Thoracic aorta (tissue), 2 donors: Measurements from ENCODE around the gene HDAC4. TPM values are rescaled to one million over a fixed set of nuclear protein-coding genes. Genes with fewer than 3 reads are reported as not detected.

Experiments
- ATAC-seq: fragments of 150-250 bp; one replicate; pipeline ENCODE4 v1.8.0; 2017; ENCODE audit warnings: low read depth; ENCODE audit not compliant: insufficient number of reproducible peaks, low FRiP score
- DNase-seq: peaks from one replicate; pipeline ENCODE4 v3.0.0-alpha.2; 2020; ENCODE audit warnings: low spot score
- H3K27ac ChIP-seq, 2 donors: fragments of 200-600 bp; sonication (generic); 1 replicate in 1 of 2; 2 replicates in 1 of 2; pipeline ENCODE4 v1.5.1; 2016; ENCODE audit warnings: mild to moderate bottlenecking in 2 of 2, moderate library complexity in 2 of 2
- H3K27me3 ChIP-seq: fragments of 200-600 bp; sonication (generic); replicated peaks from 2 replicates; pipeline ENCODE4 v1.6.0; 2016; ENCODE audit warnings: mild to moderate bottlenecking; ENCODE audit not compliant: insufficient read depth
- H3K36me3 ChIP-seq: fragments of 200-600 bp; sonication (generic); one replicate; pipeline ENCODE4 v1.5.1; 2016
- H3K4me1 ChIP-seq, 2 donors: fragments of 200-600 bp; sonication (generic); 1 replicate in 1 of 2; 2 replicates in 1 of 2; pipeline versions ENCODE4 v1.5.1 to v1.6.0; 2016; ENCODE audit warnings: low read depth in 2 of 2, mild to moderate bottlenecking in 1 of 2; ENCODE audit not compliant: control insufficient read depth in 1 of 2
- H3K4me3 ChIP-seq: fragments of 200-600 bp; sonication (generic); 2 replicates; pipeline ENCODE4 v1.5.1; 2016; ENCODE audit warnings: mild to moderate bottlenecking
- H3K9me3 ChIP-seq: fragments of 200-600 bp; sonication (generic); 2 replicates; pipeline ENCODE4 v1.5.1; 2016
- total RNA-seq, 2 donors: library from RNA; depleted of rRNA; stranded (reverse); fragments of >200 nt; gene quantifications; one replicate each; pipeline versions ENCODE4 v1.1.0 to v1.2.3, GENCODE V29; 2016
- TF ChIP-seq, protein P1 (sequence below): fragments of 200-600 bp; sonication (generic); IDR thresholded peaks from one replicate; pipeline ENCODE4 v1.5.1; 2019; ENCODE audit warnings: antibody characterized with exemption

The HDAC4 gene
- total RNA-seq, 2 donors from 2014 or later, result 79.2 to 163 TPM

DNA sequence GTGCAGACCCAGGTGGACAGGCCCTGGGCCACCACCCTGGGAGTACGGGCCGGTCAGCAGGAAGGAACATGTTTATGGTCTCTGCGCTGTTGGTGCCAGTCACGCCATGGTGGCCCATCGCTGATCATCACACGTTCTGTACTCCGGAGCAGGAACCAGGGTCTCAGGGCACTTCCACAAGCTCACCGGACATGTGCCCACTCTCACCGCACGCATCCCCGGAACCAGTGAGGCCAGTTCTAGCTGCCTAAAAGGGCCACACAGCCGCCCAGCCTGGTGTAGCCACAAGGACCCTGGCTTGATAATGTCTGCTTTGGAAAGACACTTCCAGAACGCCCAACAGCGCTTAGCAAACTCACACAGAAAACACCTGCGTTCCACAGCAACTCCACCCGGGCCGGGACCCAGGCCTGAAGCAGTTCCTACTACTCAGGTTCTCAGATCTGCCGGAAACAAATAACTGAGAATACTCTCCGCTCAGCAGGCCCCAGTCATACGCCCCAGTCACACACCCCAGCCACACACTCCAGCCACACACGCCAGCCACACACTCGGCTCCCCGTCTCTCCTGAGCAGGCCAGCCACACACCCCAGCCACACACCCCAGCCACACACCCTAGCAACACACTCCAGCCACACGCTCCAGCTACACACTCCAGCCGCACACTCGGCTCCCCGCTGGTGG, 123.3 kb downstream of the HDAC4 start:
- ATAC-seq, result no peak
- H3K36me3 ChIP-seq, result no peaks in the 10 kb centered on the region
- TF ChIP-seq, protein P1, sequence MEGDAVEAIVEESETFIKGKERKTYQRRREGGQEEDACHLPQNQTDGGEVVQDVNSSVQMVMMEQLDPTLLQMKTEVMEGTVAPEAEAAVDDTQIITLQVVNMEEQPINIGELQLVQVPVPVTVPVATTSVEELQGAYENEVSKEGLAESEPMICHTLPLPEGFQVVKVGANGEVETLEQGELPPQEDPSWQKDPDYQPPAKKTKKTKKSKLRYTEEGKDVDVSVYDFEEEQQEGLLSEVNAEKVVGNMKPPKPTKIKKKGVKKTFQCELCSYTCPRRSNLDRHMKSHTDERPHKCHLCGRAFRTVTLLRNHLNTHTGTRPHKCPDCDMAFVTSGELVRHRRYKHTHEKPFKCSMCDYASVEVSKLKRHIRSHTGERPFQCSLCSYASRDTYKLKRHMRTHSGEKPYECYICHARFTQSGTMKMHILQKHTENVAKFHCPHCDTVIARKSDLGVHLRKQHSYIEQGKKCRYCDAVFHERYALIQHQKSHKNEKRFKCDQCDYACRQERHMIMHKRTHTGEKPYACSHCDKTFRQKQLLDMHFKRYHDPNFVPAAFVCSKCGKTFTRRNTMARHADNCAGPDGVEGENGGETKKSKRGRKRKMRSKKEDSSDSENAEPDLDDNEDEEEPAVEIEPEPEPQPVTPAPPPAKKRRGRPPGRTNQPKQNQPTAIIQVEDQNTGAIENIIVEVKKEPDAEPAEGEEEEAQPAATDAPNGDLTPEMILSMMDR, result no peak
- no peak for DNase-seq
- no peaks in the 10 kb centered on the region for H3K9me3 ChIP-seq
- no peak overlapping the region for H3K27ac ChIP-seq
- no peaks in the 10 kb centered on the region for H3K27me3 ChIP-seq
- peaks cover 21 to 53% of the 10 kb centered on the region in 2 donors for H3K4me1 ChIP-seq
- H3K4me3 ChIP-seq, result no peak overlapping the region

DNA sequence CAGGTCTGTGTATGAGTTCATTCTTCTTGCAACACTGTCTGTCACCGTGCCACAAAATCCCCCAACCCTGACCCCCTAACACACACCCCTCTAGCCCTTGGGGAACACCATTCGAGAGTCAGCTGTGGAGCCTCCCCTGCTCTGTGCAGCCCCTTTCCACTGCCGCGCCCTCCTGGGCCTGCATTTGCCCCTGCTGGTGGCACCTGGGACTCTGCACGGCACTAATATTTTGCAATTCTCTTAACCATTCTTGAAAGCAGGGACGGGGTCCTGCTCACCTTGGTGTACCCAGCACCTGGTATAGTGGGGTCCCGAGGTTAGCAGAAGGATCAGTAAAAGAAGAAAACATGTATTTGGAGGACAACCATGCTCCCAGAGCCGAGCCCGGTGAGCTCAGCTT, 124.0 kb downstream of the HDAC4 start:
- TF ChIP-seq, protein P1, result no peak
- Histone ChIP-seq H3K27ac (no peak overlapping the region), H3K27me3 (no peaks in the 10 kb centered on the region), H3K9me3 (no peaks in the 10 kb centered on the region), H3K4me3 (no peak overlapping the region), H3K36me3 (no peaks in the 10 kb centered on the region), H3K4me1 (peaks cover 21 to 53% of the 10 kb centered on the region in 2 donors)
- no peak for ATAC-seq
- no peak for DNase-seq

DNA sequence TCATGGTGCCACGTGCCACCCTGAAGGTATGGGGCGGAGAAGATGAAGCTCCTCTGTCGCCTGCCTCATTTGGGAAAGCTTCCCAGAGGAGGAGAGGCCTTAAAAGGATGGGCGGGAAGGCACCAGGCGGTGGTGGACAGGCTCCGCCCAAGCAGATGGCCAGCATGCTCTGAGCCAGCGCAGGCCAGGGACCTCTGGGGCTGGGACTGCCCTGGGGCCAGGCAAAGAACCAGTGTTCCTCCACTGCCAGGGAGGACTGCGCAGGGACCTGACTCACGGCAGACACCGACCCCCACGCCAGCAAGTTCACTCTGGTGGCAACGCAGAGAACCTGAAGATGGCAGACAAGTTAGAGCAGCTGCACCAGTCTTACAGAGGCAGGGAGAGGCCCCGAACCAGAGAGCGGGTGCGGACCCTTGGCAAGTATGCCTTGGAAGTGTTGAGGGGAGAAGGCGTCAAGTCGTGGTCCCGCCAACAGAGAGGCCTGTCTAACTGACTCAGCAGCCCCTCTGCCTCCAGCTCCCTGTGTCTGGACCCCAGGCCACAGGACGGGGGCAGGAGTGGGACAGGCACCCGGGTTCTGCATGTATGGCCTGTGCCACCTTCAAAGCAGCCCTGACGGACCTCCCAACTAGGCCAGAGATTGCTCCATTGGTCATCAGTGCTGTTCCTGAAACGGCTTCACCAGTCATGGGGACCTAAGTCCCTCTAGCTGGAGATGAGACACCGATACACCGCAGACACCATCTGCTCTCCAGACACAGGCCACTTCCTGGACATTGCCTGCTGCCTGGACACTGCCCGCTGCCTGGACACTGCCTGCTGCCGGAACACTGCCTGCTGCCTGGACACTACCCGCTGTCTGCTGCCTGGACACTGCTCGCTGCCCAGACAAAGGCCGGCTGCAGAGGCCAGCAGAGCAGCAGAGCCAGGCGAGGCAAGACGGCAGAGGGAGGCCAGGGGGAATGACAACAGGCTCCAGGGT, 124.7 kb downstream of the HDAC4 start:
- no peaks in the 10 kb centered on the region for H3K27me3 ChIP-seq
- DNase-seq (no peak), ATAC-seq (no peak)
- H3K36me3 ChIP-seq, result no peaks in the 10 kb centered on the region
- H3K9me3 ChIP-seq, result no peaks in the 10 kb centered on the region
- H3K4me3 ChIP-seq, result peak overlapping the region; percentile 61
- TF ChIP-seq, protein P1, result no peak
- H3K4me1 ChIP-seq, result peaks cover 21 to 53% of the 10 kb centered on the region in 2 donors
- H3K27ac ChIP-seq, result peak overlapping the region in 1 of 2 donors; percentile 39

DNA sequence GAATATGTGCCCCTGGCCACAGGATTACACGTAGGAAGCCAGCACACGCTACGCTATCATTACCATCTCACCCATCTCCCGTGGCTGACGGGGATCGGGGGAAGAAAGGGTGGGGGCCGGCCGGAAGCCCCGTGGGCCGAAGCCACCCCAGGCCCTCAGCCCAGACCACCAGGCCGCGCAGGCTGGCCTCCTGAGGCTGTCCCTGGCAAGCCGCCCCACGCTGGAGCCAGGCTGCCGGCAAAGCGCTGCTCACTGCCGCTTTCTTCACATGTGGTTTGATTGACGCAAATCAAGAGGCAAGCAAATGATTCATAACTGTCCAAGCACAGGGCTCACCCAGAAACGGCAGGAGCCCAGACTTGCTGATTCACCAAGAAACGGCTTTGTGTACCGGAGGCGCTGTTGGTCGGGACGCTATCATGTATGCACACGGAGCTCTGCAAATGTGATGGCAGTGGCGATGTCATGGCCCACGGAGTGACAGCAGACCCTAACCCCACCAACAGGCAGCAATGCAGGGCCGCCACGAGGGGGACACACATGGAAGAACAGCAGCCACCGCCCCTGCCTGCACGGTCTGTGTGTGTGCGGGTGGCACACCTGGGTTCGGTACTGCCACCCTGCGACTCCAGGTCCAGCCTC, 125.7 kb downstream of the HDAC4 start:
- TF ChIP-seq, protein P1, result no peak
- Histone ChIP-seq H3K36me3 (no peaks in the 10 kb centered on the region), H3K4me3 (peak overlapping the region; percentile 61), H3K27ac (peak overlapping the region; percentile 50 to 51), H3K9me3 (no peaks in the 10 kb centered on the region), H3K27me3 (no peaks in the 10 kb centered on the region), H3K4me1 (peaks cover 21 to 48% of the 10 kb centered on the region in 2 donors)
- DNase-seq (peak; percentile 64), ATAC-seq (peak; percentile 81)
